IMR-90 (cell line): ENCODE data around the gene AAMP. TPM values are rescaled to one million over a fixed set of nuclear protein-coding genes. Genes with fewer than 3 reads are reported as not detected.

Experiments used
- ATAC-seq: fragments of 200-7000 bp; cut with Tn5 transposase; 2 replicates; pipeline ENCODE4 v1.9.1; 2020; ENCODE audit warnings: low read depth, mild to moderate bottlenecking, moderate library complexity
- BruUV-seq: library from RNA; stranded (reverse); fragments of 400-500 nt; replicated peaks from 2 replicates; lab custom pipeline; 2021; lab: Mats Ljungman, UMichigan
- CTCF ChIA-PET: fragments of 300-600 bp; formaldehyde crosslinking; extraction: SDS; loops from one replicate; lab custom pipeline; 2021; ENCODE audit warnings: antibody characterized with exemption; lab: Yijun Ruan, JAX
- POLR2A ChIA-PET: fragments of 300-600 bp; sonication (Branson Sonifier 250); formaldehyde crosslinking; loops from one replicate; lab custom pipeline; 2022; ENCODE audit warnings: antibody characterized with exemption; ENCODE audit not compliant: unreplicated experiment; lab: Charles Lee
- DNase-seq: peaks from one replicate; pipeline ENCODE4 v3.0.0; 2013
- H2AFZ ChIP-seq: replicated peaks from 2 replicates; pipeline ENCODE3; 2013; ENCODE audit warnings: low read length, mild to moderate bottlenecking; ENCODE audit not compliant: poor library complexity
- H2AK5ac ChIP-seq: 2 replicates; pipeline ENCODE4 v1.6.1; 2013; ENCODE audit warnings: low read depth, low read length, inconsistent platforms
- H2AK9ac ChIP-seq: replicated peaks from 2 replicates; pipeline ENCODE3; 2013; ENCODE audit warnings: mild to moderate bottlenecking, low read depth, low read length, moderate library complexity; ENCODE audit not compliant: poor library complexity
- H2BK120ac ChIP-seq: 2 replicates; pipeline ENCODE4 v1.6.1; 2013; ENCODE audit warnings: low read depth, low read length, inconsistent platforms
- H2BK15ac ChIP-seq: 3 replicates; pipeline ENCODE4 v1.6.1; 2013; ENCODE audit warnings: low read depth, low read length, inconsistent platforms
- H2BK20ac ChIP-seq: 2 replicates; pipeline ENCODE4 v1.6.1; 2013; ENCODE audit warnings: low read depth, mild to moderate bottlenecking, inconsistent platforms, low read length, moderate library complexity
- H2BK5ac ChIP-seq: 2 replicates; pipeline ENCODE4 v1.6.1; 2013; ENCODE audit warnings: mild to moderate bottlenecking, low read depth, low read length, inconsistent platforms; ENCODE audit not compliant: poor library complexity, severe bottlenecking
- H3K14ac ChIP-seq: replicated peaks from 2 replicates; pipeline ENCODE4 v1.6.1; 2013; ENCODE audit warnings: low read depth, low read length, inconsistent platforms
- H3K18ac ChIP-seq: 2 replicates; pipeline ENCODE4 v1.6.1; 2013; ENCODE audit warnings: low read depth, low read length, control low read depth
- H3K23ac ChIP-seq: 2 replicates; pipeline ENCODE4 v1.6.1; 2013; ENCODE audit warnings: low read depth, low read length, inconsistent platforms
- H3K27ac ChIP-seq: 2 replicates; pipeline ENCODE4 v1.5.1; 2013; ENCODE audit warnings: mild to moderate bottlenecking, control low read depth, low read length; ENCODE audit not compliant: insufficient read depth
- H3K27me3 ChIP-seq: 2 replicates; pipeline ENCODE4 v1.6.1; 2013; ENCODE audit warnings: low read length; ENCODE audit not compliant: control insufficient read depth, insufficient read depth
- H3K36me3 ChIP-seq: 2 replicates; pipeline ENCODE4 v1.6.1; 2013; ENCODE audit warnings: low read length, mixed read lengths; ENCODE audit not compliant: control insufficient read depth, insufficient read depth
- H3K4ac ChIP-seq: 2 replicates; pipeline ENCODE4 v1.6.1; 2013; ENCODE audit warnings: low read depth, low read length, inconsistent platforms
- H3K4me1 ChIP-seq: 2 replicates; pipeline ENCODE4 v1.6.1; 2013; ENCODE audit warnings: low read length, mixed read lengths; ENCODE audit not compliant: control insufficient read depth, insufficient read depth
- H3K4me2 ChIP-seq: 2 replicates; pipeline ENCODE4 v1.6.1; 2013; ENCODE audit warnings: low read depth, mild to moderate bottlenecking, control low read depth, low read length, moderate library complexity
- H3K4me3 ChIP-seq: 2 replicates; pipeline ENCODE4 v1.5.1; 2013; ENCODE audit warnings: low read depth, mild to moderate bottlenecking, control low read depth, low read length, moderate library complexity; ENCODE audit not compliant: insufficient read depth
- H3K56ac ChIP-seq: 2 replicates; pipeline ENCODE4 v1.6.1; 2013; ENCODE audit warnings: low read length, inconsistent platforms; ENCODE audit not compliant: insufficient read depth; ENCODE audit errors: extremely low read depth
- H3K79me1 ChIP-seq, 2 experiments: 2 replicates each; pipeline ENCODE4 v1.6.1; 2013; ENCODE audit warnings: low read length in 2 of 2, inconsistent platforms in 1 of 2, low read depth in 1 of 2
- H3K9ac ChIP-seq: 2 replicates; pipeline ENCODE4 v1.6.1; 2013; ENCODE audit warnings: low read depth, low read length, control low read depth
- H3K9me1 ChIP-seq: 2 replicates; pipeline ENCODE4 v1.6.1; 2013; ENCODE audit warnings: low read length, inconsistent platforms; ENCODE audit not compliant: insufficient read depth
- H3K9me3 ChIP-seq: 2 replicates; pipeline ENCODE4 v1.6.1; 2013; ENCODE audit warnings: low read length; ENCODE audit not compliant: control insufficient read depth, insufficient read depth
- H4K20me1 ChIP-seq: 2 replicates; pipeline ENCODE4 v1.6.1; 2013; ENCODE audit warnings: low read length, inconsistent platforms; ENCODE audit not compliant: insufficient read depth
- H4K5ac ChIP-seq: 2 replicates; pipeline ENCODE4 v1.6.1; 2013; ENCODE audit warnings: mild to moderate bottlenecking, low read depth, low read length, control low read depth
- H4K8ac ChIP-seq, 2 experiments: 2 replicates each; pipeline ENCODE4 v1.6.1; 2013; ENCODE audit warnings: low read depth in 2 of 2, low read length in 2 of 2, control low read depth in 1 of 2, inconsistent platforms in 1 of 2
- H4K91ac ChIP-seq: 2 replicates; pipeline ENCODE4 v1.6.1; 2013; ENCODE audit warnings: low read depth, low read length, inconsistent platforms; ENCODE audit not compliant: insufficient read depth
- CEBPB ChIP-seq: IDR thresholded peaks from 2 replicates; pipeline ENCODE4 v1.6.1; 2012; ENCODE audit warnings: low read depth, low read length, improper control_type of control experiment
- POLR2A ChIP-seq: IDR thresholded peaks from 2 replicates; pipeline ENCODE4 v1.6.1; 2012; ENCODE audit warnings: mild to moderate bottlenecking, low read depth, low read length
- WGBS, 2 experiments: methylation state at CpG; one replicate each; pipeline versions ENCODE4 v1.1.5 to v1.1.7; 2013; ENCODE audit warnings: missing lambda C conversion rate in 2 of 2; ENCODE audit not compliant: insufficient read length in 1 of 2; ENCODE audit errors: extremely low coverage in 2 of 2; 5-methylcytosine and 5-hydroxymethylcytosine counted together
- dilution Hi-C: fragments of 300-500 bp; cut with HindIII; formaldehyde crosslinking; loops from one replicate; pipeline ENCODE4 v1.14.3; 2018; ENCODE audit warnings: low sequenced_read_pairs; ENCODE audit not compliant: unreplicated experiment
- in situ Hi-C: fragments of 300-500 bp; cut with MboI; formaldehyde crosslinking; loops from 3 replicates; pipeline ENCODE4 v1.14.3; 2019; ENCODE audit warnings: low sequenced_read_pairs, inconsistent platforms, mixed read lengths
- intact Hi-C: fragments of 100-400 bp; cut with micrococcal nuclease; formaldehyde crosslinking; loops from 2 replicates; pipeline ENCODE4 v1.10.0; 2022
- polyA plus RNA-seq, 3 experiments: library from polyadenylated mRNA; depleted of rRNA; stranded (reverse); fragments of >200 nt; gene quantifications; 2 replicates each; pipeline ENCODE4 v1.2.3, GENCODE V29; 2012; ENCODE audit warnings: low replicate concordance in 1 of 3
- total RNA-seq: library from RNA; depleted of rRNA; stranded (reverse); fragments of >200 nt; gene quantifications from 2 replicates; pipeline ENCODE4 v1.2.3, GENCODE V29; 2012

Gene AAMP
- total and polyA plus RNA-seq, 2 of the 4 experiments (the other 2 are of a cell fraction) = 104 to 112 TPM

GRCh38 chr2:218234521-218234920 lies 35.4 kb downstream of the AAMP start:
- no peak for ATAC-seq
- H2AFZ ChIP-seq = no peak overlapping the region
- peaks cover 42 to 57% of the 10 kb centered on the region in 2 experiments for H3K79me1 ChIP-seq
- H2BK20ac ChIP-seq = no peak overlapping the region
- TSS peak; percentile 5 for BruUV-seq
- intact Hi-C loops (no loop called here), in situ Hi-C loops (no loop called here), dilution Hi-C loops (no loop called here)
- H3K14ac ChIP-seq = no peak overlapping the region
- H4K5ac ChIP-seq = no peak overlapping the region
- peaks cover 5% of the 10 kb centered on the region for H3K9me1 ChIP-seq
- no peak overlapping the region for H3K23ac ChIP-seq
- no peak overlapping the region for H2BK120ac ChIP-seq
- no peaks in the 10 kb centered on the region for H3K9me3 ChIP-seq
- no peaks in the 10 kb centered on the region for H3K27me3 ChIP-seq
- H4K8ac ChIP-seq = no peak overlapping the region
- TF ChIP-seq CEBPB (no peak), POLR2A (0 out of 2 replicates have a peak, but pooled peaks have one; percentile 17)
- H4K91ac ChIP-seq = no peak overlapping the region
- no peak overlapping the region for H2BK5ac ChIP-seq
- no peak for DNase-seq
- peaks cover 75% of the 10 kb centered on the region for H3K36me3 ChIP-seq
- H3K4me1 ChIP-seq = peaks cover 5% of the 10 kb centered on the region; the same call in 1 of the 2 replicates
- ChIA-PET POLR2A (no interaction called here), CTCF (no interaction called here)
- H3K18ac ChIP-seq = no peak overlapping the region
- H3K4me2 ChIP-seq = no peak overlapping the region
- no peak overlapping the region for H3K9ac ChIP-seq
- no peak overlapping the region for H2AK9ac ChIP-seq
- WGBS, 2 experiments = no CpG with 5 or more reads among the region's 3 CpGs
- H3K4ac ChIP-seq = no peak overlapping the region
- no peak overlapping the region for H3K56ac ChIP-seq
- H3K4me3 ChIP-seq = no peak overlapping the region
- no peak overlapping the region for H2BK15ac ChIP-seq
- no peak overlapping the region for H2AK5ac ChIP-seq
- H3K27ac ChIP-seq = no peak overlapping the region
- H4K20me1 ChIP-seq = peaks cover 6% of the 10 kb centered on the region; the same call in 1 of the 2 replicates
